Thyroid gland (tissue), 4 donors: ENCODE data around the gene PPIL3. TPM values are rescaled to one million over a fixed set of nuclear protein-coding genes. Genes with fewer than 3 reads are reported as not detected.

Source experiments
- DNase-seq, 2 donors: peaks; one replicate each; pipeline ENCODE4 v3.0.0-alpha.2; 2019
- H3K27ac ChIP-seq, 3 donors: fragments of 200-600 bp; sonication (generic); 1 replicate in 2 of 3; 2 replicates in 1 of 3; pipeline ENCODE4 v1.5.1; 2016 to 2019; ENCODE audit warnings: mild to moderate bottlenecking in 1 of 3, moderate library complexity in 1 of 3
- H3K27me3 ChIP-seq: fragments of 200-600 bp; sonication (generic); one replicate; pipeline ENCODE4 v1.5.1; 2019
- H3K36me3 ChIP-seq, 2 donors: fragments of 200-600 bp; sonication (generic); one replicate each; pipeline ENCODE4 v1.5.1; 2016 to 2019
- H3K4me1 ChIP-seq, 2 donors: fragments of 200-600 bp; sonication (generic); one replicate each; pipeline ENCODE4 v1.5.1; 2017 to 2019
- H3K4me3 ChIP-seq, 3 donors: fragments of 200-600 bp; sonication (generic); replicated peaks in 1 of 3; 1 replicate in 2 of 3; 2 replicates in 1 of 3; pipeline ENCODE4 v1.5.1; 2016; ENCODE audit warnings: mild to moderate bottlenecking in 1 of 3
- H3K9me3 ChIP-seq: fragments of 200-600 bp; sonication (generic); one replicate; pipeline ENCODE4 v1.5.1; 2017
- POLR2A ChIP-seq, 2 donors: fragments of 450-650 bp; IDR thresholded peaks; one replicate each; pipeline ENCODE4 v1.6.1; 2017; ENCODE audit warnings: antibody characterized with exemption in 2 of 2, mild to moderate bottlenecking in 2 of 2, moderate library complexity in 1 of 2
- WGBS, 2 donors: methylation state at CpG; one replicate each; pipeline ENCODE4 v1.1.5; 2017; 5-methylcytosine and 5-hydroxymethylcytosine counted together
- intact Hi-C: fragments of 100-400 bp; cut with DNase I; formaldehyde crosslinking; loops from one replicate; pipeline ENCODE4 v1.15.1; 2023
- total RNA-seq, 4 donors: library from RNA; depleted of rRNA; stranded (reverse); fragments of >200 nt; gene quantifications; one replicate each; pipeline ENCODE4 v1.2.3, GENCODE V29; 2016
- TF ChIP-seq, protein P1 (sequence below), 6 experiments: fragments of 200-600 bp in 3 of 6; fragments of 450-650 bp in 3 of 6; sonication (generic) in 3 of 6; IDR thresholded peaks; one replicate each; pipeline ENCODE4 v1.5.1; 2016 to 2019; ENCODE audit warnings: antibody characterized with exemption in 6 of 6, mild to moderate bottlenecking in 2 of 6, inconsistent platforms in 1 of 6, moderate library complexity in 1 of 6

The PPIL3 gene
- total RNA-seq, 4 donors from 2014 or later: 12.2 to 30.3 (median 26.6) TPM

DNA sequence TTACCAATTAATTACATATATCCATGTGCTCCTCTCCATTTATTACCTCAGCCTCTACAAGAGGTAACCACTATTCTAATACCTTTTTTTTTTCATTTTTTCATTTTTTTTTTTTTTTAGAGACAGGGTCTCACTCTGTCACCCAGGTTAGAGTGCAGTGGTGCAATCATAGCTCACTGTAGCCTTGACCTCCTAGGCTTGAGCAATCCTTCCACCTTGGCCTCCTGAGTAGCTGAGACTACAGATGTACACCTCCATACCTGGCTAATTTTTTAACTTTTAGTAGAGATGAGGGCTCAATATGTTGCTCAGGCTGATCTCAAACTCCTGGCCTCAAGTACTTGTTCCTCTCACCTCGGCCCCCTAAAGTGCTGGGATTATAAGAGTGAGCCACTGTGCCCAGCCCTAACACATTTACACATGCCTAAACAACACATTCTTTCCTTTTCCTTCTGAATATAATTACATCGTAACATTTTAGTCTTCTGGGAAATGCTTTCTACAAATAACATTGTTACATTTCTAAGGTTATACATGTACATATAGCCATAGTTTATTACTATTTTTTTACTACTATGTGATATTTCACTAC is 10.5 kb downstream of the PPIL3 start:
- Histone ChIP-seq H3K36me3 (peaks cover 36 to 51% of the 10 kb centered on the region in 2 donors), H3K4me1 (no peaks in the 10 kb centered on the region), H3K27ac (no peak overlapping the region), H3K9me3 (no peaks in the 10 kb centered on the region), H3K4me3 (no peak overlapping the region), H3K27me3 (no peaks in the 10 kb centered on the region)
- DNase-seq: no peak
- WGBS, 2 donors: 93 to 96% methylated on average over 2 of the region's 2 CpGs
- TF ChIP-seq POLR2A (IDR thresholded peaks at IDR 0.05): no peak
- TF ChIP-seq, protein P1, sequence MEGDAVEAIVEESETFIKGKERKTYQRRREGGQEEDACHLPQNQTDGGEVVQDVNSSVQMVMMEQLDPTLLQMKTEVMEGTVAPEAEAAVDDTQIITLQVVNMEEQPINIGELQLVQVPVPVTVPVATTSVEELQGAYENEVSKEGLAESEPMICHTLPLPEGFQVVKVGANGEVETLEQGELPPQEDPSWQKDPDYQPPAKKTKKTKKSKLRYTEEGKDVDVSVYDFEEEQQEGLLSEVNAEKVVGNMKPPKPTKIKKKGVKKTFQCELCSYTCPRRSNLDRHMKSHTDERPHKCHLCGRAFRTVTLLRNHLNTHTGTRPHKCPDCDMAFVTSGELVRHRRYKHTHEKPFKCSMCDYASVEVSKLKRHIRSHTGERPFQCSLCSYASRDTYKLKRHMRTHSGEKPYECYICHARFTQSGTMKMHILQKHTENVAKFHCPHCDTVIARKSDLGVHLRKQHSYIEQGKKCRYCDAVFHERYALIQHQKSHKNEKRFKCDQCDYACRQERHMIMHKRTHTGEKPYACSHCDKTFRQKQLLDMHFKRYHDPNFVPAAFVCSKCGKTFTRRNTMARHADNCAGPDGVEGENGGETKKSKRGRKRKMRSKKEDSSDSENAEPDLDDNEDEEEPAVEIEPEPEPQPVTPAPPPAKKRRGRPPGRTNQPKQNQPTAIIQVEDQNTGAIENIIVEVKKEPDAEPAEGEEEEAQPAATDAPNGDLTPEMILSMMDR (IDR thresholded peaks at IDR 0.05): no peak
- intact Hi-C loops: no loop called here

DNA sequence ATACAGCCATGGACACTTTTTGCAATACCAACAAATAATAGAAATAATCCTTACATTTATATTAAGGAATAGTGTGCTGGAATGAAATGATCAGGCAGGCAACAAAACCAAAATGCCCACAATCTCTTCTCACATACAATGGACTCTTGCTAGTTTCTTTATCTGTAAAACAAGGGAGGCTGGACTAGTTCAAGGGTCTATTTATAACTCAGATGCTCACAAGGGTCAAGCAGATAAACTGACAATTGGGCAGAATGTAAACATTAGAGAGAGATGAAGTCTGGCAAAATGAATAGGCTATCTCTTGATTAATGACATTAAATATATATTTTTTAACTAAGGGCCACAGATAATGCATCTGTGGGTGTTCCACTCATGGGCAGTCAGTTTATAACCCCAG is 11.4 kb downstream of the PPIL3 start:
- TF ChIP-seq, protein P1 (IDR thresholded peaks at IDR 0.05): no peak
- TF ChIP-seq POLR2A (IDR thresholded peaks at IDR 0.05): no peak
- intact Hi-C loops: no loop called here
- no peaks in the 10 kb centered on the region for H3K4me1 ChIP-seq
- no peak for DNase-seq
- H3K27me3 ChIP-seq: no peaks in the 10 kb centered on the region
- H3K36me3 ChIP-seq: peaks cover 32 to 53% of the 10 kb centered on the region in 2 donors
- no peak overlapping the region for H3K4me3 ChIP-seq
- H3K27ac ChIP-seq: no peak overlapping the region
- H3K9me3 ChIP-seq: no peaks in the 10 kb centered on the region

DNA sequence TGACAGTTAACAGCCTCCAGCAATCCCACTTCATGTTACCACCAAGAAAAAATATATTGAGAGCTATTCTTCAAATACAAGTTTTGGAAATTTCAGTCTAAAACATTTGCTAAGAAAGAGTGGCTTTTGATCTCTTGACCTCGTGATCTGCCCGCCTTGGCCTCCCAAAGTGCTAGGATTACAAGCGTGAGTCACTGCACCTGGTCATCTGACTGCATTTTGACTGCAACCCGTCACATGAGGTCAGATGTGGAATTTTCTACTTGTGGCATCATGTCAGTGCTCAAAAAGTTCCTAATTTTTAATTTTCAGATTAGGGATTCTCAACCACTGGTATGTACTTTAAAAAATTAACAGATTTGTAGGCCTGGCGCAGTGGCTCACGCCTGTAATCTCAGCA is 15.3 kb downstream of the PPIL3 start:
- no peaks in the 10 kb centered on the region for H3K9me3 ChIP-seq
- H3K36me3 ChIP-seq: peaks cover 9 to 40% of the 10 kb centered on the region in 2 donors
- H3K27me3 ChIP-seq: no peaks in the 10 kb centered on the region
- no peak overlapping the region for H3K27ac ChIP-seq
- H3K4me1 ChIP-seq: no peaks in the 10 kb centered on the region
- WGBS, 2 donors: 98 to 99% methylated on average over 6 of the region's 6 CpGs
- intact Hi-C loops: no loop called here
- TF ChIP-seq POLR2A (IDR thresholded peaks at IDR 0.05): no peak
- TF ChIP-seq, protein P1 (IDR thresholded peaks at IDR 0.05): no peak
- no peak overlapping the region for H3K4me3 ChIP-seq
- no peak for DNase-seq

DNA sequence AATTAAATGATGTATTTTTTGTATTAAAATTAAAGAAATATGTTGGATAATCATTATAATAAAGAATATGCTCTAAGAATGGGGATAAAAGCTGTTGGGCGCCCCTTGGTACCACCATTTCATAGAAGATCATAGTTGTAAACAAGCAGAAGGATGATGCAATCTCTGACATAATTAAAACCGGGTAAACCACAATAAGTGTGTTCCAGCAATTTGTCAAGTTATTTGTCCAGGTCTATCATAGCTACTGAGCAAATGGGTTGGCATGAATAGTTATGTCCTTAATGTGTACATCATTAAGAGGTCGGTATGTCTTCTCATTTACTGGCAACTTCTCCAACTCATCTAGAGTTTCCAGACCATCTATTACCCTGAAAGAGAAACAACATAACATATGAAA is 17.7 kb downstream of the PPIL3 start:
- Histone ChIP-seq H3K36me3 (peaks cover 0 to 26% of the 10 kb centered on the region in 2 donors), H3K27me3 (no peaks in the 10 kb centered on the region), H3K9me3 (no peaks in the 10 kb centered on the region), H3K4me1 (peaks cover 0 to 5% of the 10 kb centered on the region in 2 donors), H3K27ac (no peak overlapping the region), H3K4me3 (no peak overlapping the region)
- intact Hi-C loops: no loop called here
- DNase-seq: no peak
- WGBS, 2 donors: 87 to 88% methylated on average over 3 of the region's 3 CpGs
- no peak for TF ChIP-seq POLR2A (IDR thresholded peaks at IDR 0.05)
- TF ChIP-seq, protein P1 (IDR thresholded peaks at IDR 0.05): no peak

DNA sequence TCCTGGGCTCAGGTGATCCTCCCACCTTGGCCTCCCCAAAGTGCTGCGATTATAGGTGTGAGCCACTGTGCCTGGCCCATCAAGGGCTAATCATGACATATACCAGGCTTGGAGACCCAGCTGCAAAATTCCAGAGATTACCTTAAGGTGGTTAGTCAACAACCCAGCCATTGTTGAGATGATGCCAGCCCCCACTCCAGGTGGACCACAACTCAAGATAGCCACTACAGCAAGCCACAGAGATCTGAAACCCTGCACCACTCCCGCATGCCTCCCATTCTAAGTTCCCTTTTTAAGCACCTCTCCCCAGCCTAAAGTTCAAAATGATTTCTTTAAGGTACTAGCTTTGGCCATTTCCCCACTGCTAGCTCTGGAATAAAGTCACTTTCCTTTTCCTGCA is 19.9 kb downstream of the PPIL3 start:
- no peaks in the 10 kb centered on the region for H3K27me3 ChIP-seq
- 91% methylated on average over 2 of the region's 2 CpGs for WGBS, 2 donors
- no peak overlapping the region for H3K27ac ChIP-seq
- peaks cover 0 to 5% of the 10 kb centered on the region in 2 donors for H3K4me1 ChIP-seq
- H3K36me3 ChIP-seq: peaks cover 0 to 16% of the 10 kb centered on the region in 2 donors
- no peak overlapping the region for H3K4me3 ChIP-seq
- TF ChIP-seq, protein P1 (IDR thresholded peaks at IDR 0.05): no peak
- no peak for TF ChIP-seq POLR2A (IDR thresholded peaks at IDR 0.05)
- intact Hi-C loops: no loop called here
- H3K9me3 ChIP-seq: no peaks in the 10 kb centered on the region
- DNase-seq: no peak
